H9 (cell line): Measurements from ENCODE around the gene NUAK2. TPM values are rescaled to one million over a fixed set of nuclear protein-coding genes. Genes with fewer than 3 reads are reported as not detected.

ENCODE experiments used
- DNase-seq: peaks from one replicate; pipeline ENCODE4 v3.0.0-alpha.2; 2017
- H2AFZ ChIP-seq: one replicate; pipeline ENCODE4 v1.6.1; 2013; ENCODE audit warnings: mild to moderate bottlenecking, low read length, control low read depth, moderate library complexity
- H2AK5ac ChIP-seq: 2 replicates; pipeline ENCODE4 v1.6.1; 2013; ENCODE audit warnings: low read length, control low read depth, mixed read lengths; ENCODE audit not compliant: insufficient read length
- H2BK120ac ChIP-seq: one replicate; pipeline ENCODE4 v1.6.1; 2013; ENCODE audit warnings: low read depth, mild to moderate bottlenecking, low read length, control low read depth, inconsistent platforms; ENCODE audit not compliant: poor library complexity, severe bottlenecking
- H2BK12ac ChIP-seq: 2 replicates; pipeline ENCODE4 v1.6.1; 2013; ENCODE audit warnings: low read length, control low read depth, mixed read lengths, low read depth; ENCODE audit not compliant: insufficient read length
- H2BK15ac ChIP-seq: 2 replicates; pipeline ENCODE4 v1.6.1; 2013; ENCODE audit warnings: low read depth, low read length, control low read depth
- H2BK20ac ChIP-seq: one replicate; pipeline ENCODE4 v1.6.1; 2013; ENCODE audit warnings: low read depth, mild to moderate bottlenecking, low read length, control low read depth, inconsistent platforms; ENCODE audit not compliant: poor library complexity, severe bottlenecking
- H2BK5ac ChIP-seq: 2 replicates; pipeline ENCODE4 v1.6.1; 2013; ENCODE audit warnings: low read length, control low read depth, mixed read lengths; ENCODE audit not compliant: insufficient read length
- H3K14ac ChIP-seq: 2 replicates; pipeline ENCODE4 v1.6.1; 2013; ENCODE audit warnings: low read length, control low read depth; ENCODE audit not compliant: insufficient read depth
- H3K18ac ChIP-seq: 2 replicates; pipeline ENCODE4 v1.6.1; 2013; ENCODE audit warnings: low read depth, mild to moderate bottlenecking, mixed read lengths, low read length, control low read depth; ENCODE audit not compliant: insufficient read length
- H3K23ac ChIP-seq: 2 replicates; pipeline ENCODE4 v1.6.1; 2013; ENCODE audit warnings: low read length, control low read depth, mixed read lengths, low read depth; ENCODE audit not compliant: insufficient read length
- H3K23me2 ChIP-seq: 2 replicates; pipeline ENCODE4 v1.6.1; 2013; ENCODE audit warnings: low read depth, mild to moderate bottlenecking, mixed read lengths, low read length, control low read depth; ENCODE audit not compliant: insufficient read length, poor library complexity, severe bottlenecking
- H3K27ac ChIP-seq: 2 replicates; pipeline ENCODE4 v1.5.1; 2013; ENCODE audit warnings: low read length, control low read depth, mixed read lengths, low read depth; ENCODE audit not compliant: insufficient read length
- H3K27me3 ChIP-seq: 2 replicates; pipeline ENCODE4 v1.6.1; 2013; ENCODE audit warnings: low read length, control low read depth, inconsistent platforms; ENCODE audit not compliant: insufficient read depth
- H3K4ac ChIP-seq: 2 replicates; pipeline ENCODE4 v1.6.1; 2013; ENCODE audit warnings: low read depth, mild to moderate bottlenecking, control low read depth, inconsistent platforms, low read length, moderate library complexity
- H3K4me1 ChIP-seq: 2 replicates; pipeline ENCODE4 v1.6.1; 2013; ENCODE audit warnings: low read length, control low read depth, inconsistent platforms; ENCODE audit not compliant: insufficient read depth
- H3K4me2 ChIP-seq: 2 replicates; pipeline ENCODE4 v1.6.1; 2013; ENCODE audit warnings: low read length, control low read depth, mixed read lengths; ENCODE audit not compliant: insufficient read length, insufficient read depth
- H3K56ac ChIP-seq: 2 replicates; pipeline ENCODE4 v1.6.1; 2013; ENCODE audit warnings: low read depth, mild to moderate bottlenecking, mixed read lengths, low read length, control low read depth; ENCODE audit not compliant: insufficient read length
- H3K79me1 ChIP-seq: 2 replicates; pipeline ENCODE4 v1.6.1; 2013; ENCODE audit warnings: low read depth, mild to moderate bottlenecking, moderate library complexity, low read length, control low read depth, inconsistent platforms; ENCODE audit not compliant: insufficient read depth, poor library complexity, severe bottlenecking
- H3K79me2 ChIP-seq: 2 replicates; pipeline ENCODE4 v1.6.1; 2013; ENCODE audit warnings: low read length, control low read depth, inconsistent platforms; ENCODE audit not compliant: insufficient read depth
- H3K9ac ChIP-seq: 2 replicates; pipeline ENCODE4 v1.6.1; 2013; ENCODE audit warnings: low read length, control low read depth, mixed read lengths; ENCODE audit not compliant: insufficient read length; ENCODE audit errors: extremely low read depth
- H3K9me3 ChIP-seq: one replicate; pipeline ENCODE4 v1.6.1; 2013; ENCODE audit warnings: low read depth, low read length, inconsistent platforms; ENCODE audit not compliant: control insufficient read depth
- H3T11ph ChIP-seq: one replicate; pipeline ENCODE4 v1.6.1; 2013; ENCODE audit warnings: mild to moderate bottlenecking, low read length, control low read depth, inconsistent platforms
- H4K20me1 ChIP-seq: one replicate; pipeline ENCODE4 v1.6.1; 2013; ENCODE audit not compliant: control insufficient read depth, insufficient read length, insufficient read depth
- H4K5ac ChIP-seq: 2 replicates; pipeline ENCODE4 v1.6.1; 2013; ENCODE audit warnings: low read depth, mild to moderate bottlenecking, mixed read lengths, low read length, control low read depth; ENCODE audit not compliant: insufficient read length
- H4K8ac ChIP-seq: replicated peaks from 2 replicates; pipeline ENCODE4 v1.6.1; 2013; ENCODE audit warnings: low read length, control low read depth, mixed read lengths, low read depth; ENCODE audit not compliant: insufficient read length
- H4K91ac ChIP-seq: 2 replicates; pipeline ENCODE4 v1.6.1; 2013; ENCODE audit warnings: low read depth, mild to moderate bottlenecking, moderate library complexity, mixed read lengths, low read length, control low read depth; ENCODE audit not compliant: insufficient read length
- H3K27ac Mint-ChIP-seq, 3 experiments: 2 replicates in 2 of 3; 3 replicates in 1 of 3; pipeline ENCODE4 v1.8.0; 2020 to 2021; ENCODE audit warnings: mixed read lengths in 3 of 3, mild to moderate bottlenecking in 1 of 3, moderate library complexity in 1 of 3
- H3K27me3 Mint-ChIP-seq: 2 replicates; pipeline ENCODE4 v1.8.0; 2021; ENCODE audit warnings: low read depth, mild to moderate bottlenecking, moderate library complexity, mixed read lengths
- H3K36me3 Mint-ChIP-seq, 3 experiments: 2 replicates in 2 of 3; 3 replicates in 1 of 3; pipeline ENCODE4 v1.8.0; 2020 to 2021; ENCODE audit warnings: low read depth in 3 of 3, mixed read lengths in 3 of 3; ENCODE audit not compliant: insufficient read depth in 1 of 3
- H3K4me1 Mint-ChIP-seq, 2 experiments: 2 replicates each; pipeline ENCODE4 v1.8.0; 2020; ENCODE audit warnings: mixed read lengths in 2 of 2
- H3K4me3 Mint-ChIP-seq, 2 experiments: 2 replicates in 1 of 2; 3 replicates in 1 of 2; pipeline ENCODE4 v1.8.0; 2020 to 2021; ENCODE audit warnings: mild to moderate bottlenecking in 2 of 2, mixed read lengths in 2 of 2, moderate library complexity in 1 of 2
- H3K9me3 Mint-ChIP-seq, 2 experiments: 2 replicates in 1 of 2; 3 replicates in 1 of 2; pipeline ENCODE4 v1.8.0; 2020; ENCODE audit warnings: mild to moderate bottlenecking in 2 of 2, mixed read lengths in 2 of 2, moderate library complexity in 1 of 2
- CTCF ChIP-seq: fragments of 200-600 bp; sonication (generic); conservative IDR thresholded peaks from 3 replicates; pipeline ENCODE4 v1.8.0; 2021; ENCODE audit warnings: antibody characterized with exemption, mild to moderate bottlenecking
- WGBS: extraction: QIAGEN DNeasy Blood & Tissue Kit; methylation state at CpG from one replicate; pipeline ENCODE4 v1.1.7; 2013; ENCODE audit warnings: missing lambda C conversion rate, low lambda C conversion rate, mixed read lengths; ENCODE audit not compliant: insufficient read length; ENCODE audit errors: extremely low coverage; 5-methylcytosine and 5-hydroxymethylcytosine counted together
- total RNA-seq: library from RNA; stranded (reverse); gene quantifications from 2 replicates; pipeline ENCODE4 v1.2.1, GENCODE V29; 2021

NUAK2 gene
- total RNA-seq, 1 experiment from 2014 or later = 15.4 TPM

DNA sequence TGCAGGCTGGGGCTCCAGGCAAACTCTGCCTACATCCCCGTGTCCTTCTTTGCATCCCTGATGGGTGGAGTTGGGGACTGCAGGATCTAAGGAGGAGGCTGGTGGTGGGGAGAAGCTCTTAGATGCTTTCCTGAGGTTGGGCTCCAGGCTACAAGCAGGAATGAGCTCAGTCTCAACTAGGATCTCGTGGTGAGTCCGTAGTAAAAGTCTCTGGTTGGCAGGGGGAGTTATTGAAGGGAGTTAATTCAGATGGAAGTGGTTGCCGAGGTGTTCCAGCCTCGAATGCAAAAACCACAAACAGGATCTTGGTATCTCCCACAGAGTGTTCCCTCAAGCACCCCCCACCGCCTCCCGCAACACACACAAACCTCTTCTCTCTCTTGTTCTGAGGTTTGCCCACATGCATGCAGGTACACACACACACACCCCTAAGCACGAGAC, 58.8 kb downstream of the NUAK2 start:
- Histone ChIP-seq H3K23me2 (no peaks in the 10 kb centered on the region), H3T11ph (no peak overlapping the region), H3K14ac (no peak overlapping the region), H3K4me2 (peak overlapping the region; percentile 3), H3K9me3 (no peaks in the 10 kb centered on the region), H3K27ac (no peak overlapping the region), H3K23ac (no peak overlapping the region), H2AFZ (no peak overlapping the region), H3K79me2 (no peaks in the 10 kb centered on the region), H2BK120ac (no peak overlapping the region), H2BK15ac (no peak overlapping the region), H2BK20ac (no peak overlapping the region), H4K91ac (no peak overlapping the region), H3K9ac (no peak overlapping the region), H3K27me3 (no peaks in the 10 kb centered on the region), H2AK5ac (no peak overlapping the region), H3K79me1 (no peaks in the 10 kb centered on the region), H3K4me1 (peaks cover 8% of the 10 kb centered on the region), H2BK5ac (no peak overlapping the region), H3K4ac (no peak overlapping the region), H4K20me1 (no peaks in the 10 kb centered on the region), H3K18ac (no peak overlapping the region), H4K8ac (no peak overlapping the region), H4K5ac (no peak overlapping the region), H3K56ac (no peak overlapping the region), H2BK12ac (no peak overlapping the region)
- H3K9me3 Mint-ChIP-seq = no peaks in the 10 kb centered on the region
- H3K27ac Mint-ChIP-seq = peak overlapping the region in 2 of 3 experiments; percentile 44 to 50; a peak in 3 of 7 replicates
- no CpG with 5 or more reads among the region's 8 CpGs for WGBS
- no peaks in the 10 kb centered on the region; the same call in 1 of the 2 replicates for H3K27me3 Mint-ChIP-seq
- DNase-seq = no peak
- H3K36me3 Mint-ChIP-seq = no peaks in the 10 kb centered on the region
- no peak overlapping the region; a peak in 1 of 5 replicates for H3K4me3 Mint-ChIP-seq
- H3K4me1 Mint-ChIP-seq = peaks cover 41 to 42% of the 10 kb centered on the region in 2 experiments
- no peak for TF ChIP-seq CTCF
